GM23338 (cell line): ENCODE data around the gene FBXO38.

Source experiments
- CREB1 ChIP-seq: fragments of 250-450 bp; sonication (Bioruptor Pico); IDR thresholded peaks from 2 replicates; pipeline ENCODE4 v1.5.0; 2020; ENCODE audit warnings: low read depth, mild to moderate bottlenecking, moderate library complexity
- EZH2 ChIP-seq: fragments of 200-600 bp; sonication (generic); IDR thresholded peaks from one replicate; pipeline ENCODE4 v1.8.0; 2017; ENCODE audit warnings: antibody characterized with exemption, mild to moderate bottlenecking, low read depth; ENCODE audit not compliant: unreplicated experiment
- EZH2phosphoT487 ChIP-seq: fragments of 200-600 bp; sonication (generic); IDR thresholded peaks from one replicate; pipeline ENCODE4 v1.8.1; 2018; ENCODE audit warnings: antibody characterized with exemption; ENCODE audit not compliant: unreplicated experiment
- JUNB ChIP-seq: IDR thresholded peaks from one replicate; pipeline ENCODE4 v1.6.1; 2016; ENCODE audit warnings: antibody characterized with exemption; ENCODE audit not compliant: unreplicated experiment
- POLR2AphosphoS5 ChIP-seq: IDR thresholded peaks from 2 replicates; pipeline ENCODE4 v1.6.1; 2016; ENCODE audit warnings: antibody characterized with exemption, low read depth
- STAT1 ChIP-seq: IDR thresholded peaks from one replicate; pipeline ENCODE4 v1.6.1; 2016; ENCODE audit warnings: antibody characterized with exemption; ENCODE audit not compliant: unreplicated experiment
- ZNF114 ChIP-seq: fragments of 250-450 bp; sonication (Bioruptor Pico); IDR thresholded peaks from 2 replicates; pipeline ENCODE4 v1.5.0; 2020; ENCODE audit warnings: mild to moderate bottlenecking, moderate library complexity
- ZNF331 ChIP-seq: fragments of 250-450 bp; sonication (Bioruptor Pico); IDR thresholded peaks from 2 replicates; pipeline ENCODE4 v1.5.0; 2020; ENCODE audit warnings: low read depth, mild to moderate bottlenecking, moderate library complexity
- TF ChIP-seq, protein P1 (sequence below), 2 experiments: fragments of 200-600 bp in 1 of 2; sonication (generic) in 1 of 2; conservative IDR thresholded peaks; 2 replicates each; pipeline versions ENCODE4 v1.5.1 to v1.6.1; 2016 to 2017; ENCODE audit warnings: antibody characterized with exemption in 2 of 2, low read depth in 2 of 2, mild to moderate bottlenecking in 2 of 2, moderate library complexity in 1 of 2
- TF ChIP-seq, protein P2 (sequence below): IDR thresholded peaks from one replicate; pipeline ENCODE4 v1.6.1; 2018; ENCODE audit warnings: antibody characterized with exemption; ENCODE audit not compliant: unreplicated experiment
- TF ChIP-seq, protein P3 (sequence below): IDR thresholded peaks from 2 replicates; pipeline ENCODE4 v1.6.1; 2016; ENCODE audit warnings: antibody characterized with exemption
- TF ChIP-seq, protein P4 (sequence below): fragments of 250-450 bp; sonication (Bioruptor Pico); IDR thresholded peaks from 2 replicates; pipeline ENCODE4 v1.5.0; 2020; ENCODE audit warnings: mild to moderate bottlenecking, moderate library complexity

DNA sequence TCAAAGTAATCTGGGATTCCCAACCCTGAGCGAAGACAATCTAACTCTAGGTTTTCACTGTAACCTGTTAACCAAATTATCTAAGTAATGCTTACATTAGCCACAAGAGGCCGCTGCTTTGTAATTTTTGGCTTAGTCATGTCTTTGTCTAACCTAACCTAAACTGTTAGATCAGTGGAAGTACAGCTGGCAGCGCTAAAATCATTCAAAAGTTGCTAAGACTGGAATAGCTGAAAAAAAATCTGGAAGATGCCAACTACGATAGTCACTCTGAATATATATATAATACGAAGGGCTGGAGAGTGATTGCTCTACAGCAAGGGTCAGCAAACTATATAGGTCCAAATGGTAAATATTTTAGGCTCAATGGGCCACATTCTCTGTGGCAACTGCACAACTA is 60.2 kb downstream of the FBXO38 start:
- TF ChIP-seq, protein P1, sequence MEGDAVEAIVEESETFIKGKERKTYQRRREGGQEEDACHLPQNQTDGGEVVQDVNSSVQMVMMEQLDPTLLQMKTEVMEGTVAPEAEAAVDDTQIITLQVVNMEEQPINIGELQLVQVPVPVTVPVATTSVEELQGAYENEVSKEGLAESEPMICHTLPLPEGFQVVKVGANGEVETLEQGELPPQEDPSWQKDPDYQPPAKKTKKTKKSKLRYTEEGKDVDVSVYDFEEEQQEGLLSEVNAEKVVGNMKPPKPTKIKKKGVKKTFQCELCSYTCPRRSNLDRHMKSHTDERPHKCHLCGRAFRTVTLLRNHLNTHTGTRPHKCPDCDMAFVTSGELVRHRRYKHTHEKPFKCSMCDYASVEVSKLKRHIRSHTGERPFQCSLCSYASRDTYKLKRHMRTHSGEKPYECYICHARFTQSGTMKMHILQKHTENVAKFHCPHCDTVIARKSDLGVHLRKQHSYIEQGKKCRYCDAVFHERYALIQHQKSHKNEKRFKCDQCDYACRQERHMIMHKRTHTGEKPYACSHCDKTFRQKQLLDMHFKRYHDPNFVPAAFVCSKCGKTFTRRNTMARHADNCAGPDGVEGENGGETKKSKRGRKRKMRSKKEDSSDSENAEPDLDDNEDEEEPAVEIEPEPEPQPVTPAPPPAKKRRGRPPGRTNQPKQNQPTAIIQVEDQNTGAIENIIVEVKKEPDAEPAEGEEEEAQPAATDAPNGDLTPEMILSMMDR (conservative IDR thresholded peaks at IDR 0.05; ENCODE audit: low read depth in 2 of 2), result peak; percentile 77 to 89
- TF ChIP-seq, protein P2, sequence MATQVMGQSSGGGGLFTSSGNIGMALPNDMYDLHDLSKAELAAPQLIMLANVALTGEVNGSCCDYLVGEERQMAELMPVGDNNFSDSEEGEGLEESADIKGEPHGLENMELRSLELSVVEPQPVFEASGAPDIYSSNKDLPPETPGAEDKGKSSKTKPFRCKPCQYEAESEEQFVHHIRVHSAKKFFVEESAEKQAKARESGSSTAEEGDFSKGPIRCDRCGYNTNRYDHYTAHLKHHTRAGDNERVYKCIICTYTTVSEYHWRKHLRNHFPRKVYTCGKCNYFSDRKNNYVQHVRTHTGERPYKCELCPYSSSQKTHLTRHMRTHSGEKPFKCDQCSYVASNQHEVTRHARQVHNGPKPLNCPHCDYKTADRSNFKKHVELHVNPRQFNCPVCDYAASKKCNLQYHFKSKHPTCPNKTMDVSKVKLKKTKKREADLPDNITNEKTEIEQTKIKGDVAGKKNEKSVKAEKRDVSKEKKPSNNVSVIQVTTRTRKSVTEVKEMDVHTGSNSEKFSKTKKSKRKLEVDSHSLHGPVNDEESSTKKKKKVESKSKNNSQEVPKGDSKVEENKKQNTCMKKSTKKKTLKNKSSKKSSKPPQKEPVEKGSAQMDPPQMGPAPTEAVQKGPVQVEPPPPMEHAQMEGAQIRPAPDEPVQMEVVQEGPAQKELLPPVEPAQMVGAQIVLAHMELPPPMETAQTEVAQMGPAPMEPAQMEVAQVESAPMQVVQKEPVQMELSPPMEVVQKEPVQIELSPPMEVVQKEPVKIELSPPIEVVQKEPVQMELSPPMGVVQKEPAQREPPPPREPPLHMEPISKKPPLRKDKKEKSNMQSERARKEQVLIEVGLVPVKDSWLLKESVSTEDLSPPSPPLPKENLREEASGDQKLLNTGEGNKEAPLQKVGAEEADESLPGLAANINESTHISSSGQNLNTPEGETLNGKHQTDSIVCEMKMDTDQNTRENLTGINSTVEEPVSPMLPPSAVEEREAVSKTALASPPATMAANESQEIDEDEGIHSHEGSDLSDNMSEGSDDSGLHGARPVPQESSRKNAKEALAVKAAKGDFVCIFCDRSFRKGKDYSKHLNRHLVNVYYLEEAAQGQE, result no peak
- TF ChIP-seq EZH2phosphoT487 (no peak), JUNB (no peak), EZH2 (no peak), POLR2AphosphoS5 (no peak), ZNF114 (no peak), CREB1 (no peak), STAT1 (no peak), ZNF331 (CRISPR knock-in tag) (no peak)
- TF ChIP-seq, protein P3, sequence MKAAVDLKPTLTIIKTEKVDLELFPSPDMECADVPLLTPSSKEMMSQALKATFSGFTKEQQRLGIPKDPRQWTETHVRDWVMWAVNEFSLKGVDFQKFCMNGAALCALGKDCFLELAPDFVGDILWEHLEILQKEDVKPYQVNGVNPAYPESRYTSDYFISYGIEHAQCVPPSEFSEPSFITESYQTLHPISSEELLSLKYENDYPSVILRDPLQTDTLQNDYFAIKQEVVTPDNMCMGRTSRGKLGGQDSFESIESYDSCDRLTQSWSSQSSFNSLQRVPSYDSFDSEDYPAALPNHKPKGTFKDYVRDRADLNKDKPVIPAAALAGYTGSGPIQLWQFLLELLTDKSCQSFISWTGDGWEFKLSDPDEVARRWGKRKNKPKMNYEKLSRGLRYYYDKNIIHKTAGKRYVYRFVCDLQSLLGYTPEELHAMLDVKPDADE, result no peak
- TF ChIP-seq, protein P4, sequence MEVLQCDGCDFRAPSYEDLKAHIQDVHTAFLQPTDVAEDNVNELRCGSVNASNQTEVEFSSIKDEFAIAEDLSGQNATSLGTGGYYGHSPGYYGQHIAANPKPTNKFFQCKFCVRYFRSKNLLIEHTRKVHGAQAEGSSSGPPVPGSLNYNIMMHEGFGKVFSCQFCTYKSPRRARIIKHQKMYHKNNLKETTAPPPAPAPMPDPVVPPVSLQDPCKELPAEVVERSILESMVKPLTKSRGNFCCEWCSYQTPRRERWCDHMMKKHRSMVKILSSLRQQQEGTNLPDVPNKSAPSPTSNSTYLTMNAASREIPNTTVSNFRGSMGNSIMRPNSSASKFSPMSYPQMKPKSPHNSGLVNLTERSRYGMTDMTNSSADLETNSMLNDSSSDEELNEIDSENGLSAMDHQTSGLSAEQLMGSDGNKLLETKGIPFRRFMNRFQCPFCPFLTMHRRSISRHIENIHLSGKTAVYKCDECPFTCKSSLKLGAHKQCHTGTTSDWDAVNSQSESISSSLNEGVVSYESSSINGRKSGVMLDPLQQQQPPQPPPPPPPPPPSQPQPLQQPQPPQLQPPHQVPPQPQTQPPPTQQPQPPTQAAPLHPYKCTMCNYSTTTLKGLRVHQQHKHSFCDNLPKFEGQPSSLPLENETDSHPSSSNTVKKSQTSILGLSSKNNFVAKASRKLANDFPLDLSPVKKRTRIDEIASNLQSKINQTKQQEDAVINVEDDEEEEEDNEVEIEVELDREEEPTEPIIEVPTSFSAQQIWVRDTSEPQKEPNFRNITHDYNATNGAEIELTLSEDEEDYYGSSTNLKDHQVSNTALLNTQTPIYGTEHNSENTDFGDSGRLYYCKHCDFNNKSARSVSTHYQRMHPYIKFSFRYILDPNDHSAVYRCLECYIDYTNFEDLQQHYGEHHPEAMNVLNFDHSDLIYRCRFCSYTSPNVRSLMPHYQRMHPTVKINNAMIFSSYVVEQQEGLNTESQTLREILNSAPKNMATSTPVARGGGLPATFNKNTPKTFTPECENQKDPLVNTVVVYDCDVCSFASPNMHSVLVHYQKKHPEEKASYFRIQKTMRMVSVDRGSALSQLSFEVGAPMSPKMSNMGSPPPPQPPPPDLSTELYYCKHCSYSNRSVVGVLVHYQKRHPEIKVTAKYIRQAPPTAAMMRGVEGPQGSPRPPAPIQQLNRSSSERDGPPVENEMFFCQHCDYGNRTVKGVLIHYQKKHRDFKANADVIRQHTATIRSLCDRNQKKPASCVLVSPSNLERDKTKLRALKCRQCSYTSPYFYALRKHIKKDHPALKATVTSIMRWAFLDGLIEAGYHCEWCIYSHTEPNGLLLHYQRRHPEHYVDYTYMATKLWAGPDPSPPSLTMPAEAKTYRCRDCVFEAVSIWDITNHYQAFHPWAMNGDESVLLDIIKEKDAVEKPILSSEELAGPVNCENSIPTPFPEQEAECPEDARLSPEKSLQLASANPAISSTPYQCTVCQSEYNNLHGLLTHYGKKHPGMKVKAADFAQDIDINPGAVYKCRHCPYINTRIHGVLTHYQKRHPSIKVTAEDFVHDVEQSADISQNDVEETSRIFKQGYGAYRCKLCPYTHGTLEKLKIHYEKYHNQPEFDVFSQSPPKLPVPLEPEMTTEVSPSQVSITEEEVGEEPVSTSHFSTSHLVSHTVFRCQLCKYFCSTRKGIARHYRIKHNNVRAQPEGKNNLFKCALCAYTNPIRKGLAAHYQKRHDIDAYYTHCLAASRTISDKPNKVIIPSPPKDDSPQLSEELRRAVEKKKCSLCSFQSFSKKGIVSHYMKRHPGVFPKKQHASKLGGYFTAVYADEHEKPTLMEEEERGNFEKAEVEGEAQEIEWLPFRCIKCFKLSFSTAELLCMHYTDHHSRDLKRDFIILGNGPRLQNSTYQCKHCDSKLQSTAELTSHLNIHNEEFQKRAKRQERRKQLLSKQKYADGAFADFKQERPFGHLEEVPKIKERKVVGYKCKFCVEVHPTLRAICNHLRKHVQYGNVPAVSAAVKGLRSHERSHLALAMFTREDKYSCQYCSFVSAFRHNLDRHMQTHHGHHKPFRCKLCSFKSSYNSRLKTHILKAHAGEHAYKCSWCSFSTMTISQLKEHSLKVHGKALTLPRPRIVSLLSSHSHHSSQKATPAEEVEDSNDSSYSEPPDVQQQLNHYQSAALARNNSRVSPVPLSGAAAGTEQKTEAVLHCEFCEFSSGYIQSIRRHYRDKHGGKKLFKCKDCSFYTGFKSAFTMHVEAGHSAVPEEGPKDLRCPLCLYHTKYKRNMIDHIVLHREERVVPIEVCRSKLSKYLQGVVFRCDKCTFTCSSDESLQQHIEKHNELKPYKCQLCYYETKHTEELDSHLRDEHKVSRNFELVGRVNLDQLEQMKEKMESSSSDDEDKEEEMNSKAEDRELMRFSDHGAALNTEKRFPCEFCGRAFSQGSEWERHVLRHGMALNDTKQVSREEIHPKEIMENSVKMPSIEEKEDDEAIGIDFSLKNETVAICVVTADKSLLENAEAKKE, result no peak
